ENCODE results near the gene BNC1.

- TF ChIP-seq, protein P1, sequence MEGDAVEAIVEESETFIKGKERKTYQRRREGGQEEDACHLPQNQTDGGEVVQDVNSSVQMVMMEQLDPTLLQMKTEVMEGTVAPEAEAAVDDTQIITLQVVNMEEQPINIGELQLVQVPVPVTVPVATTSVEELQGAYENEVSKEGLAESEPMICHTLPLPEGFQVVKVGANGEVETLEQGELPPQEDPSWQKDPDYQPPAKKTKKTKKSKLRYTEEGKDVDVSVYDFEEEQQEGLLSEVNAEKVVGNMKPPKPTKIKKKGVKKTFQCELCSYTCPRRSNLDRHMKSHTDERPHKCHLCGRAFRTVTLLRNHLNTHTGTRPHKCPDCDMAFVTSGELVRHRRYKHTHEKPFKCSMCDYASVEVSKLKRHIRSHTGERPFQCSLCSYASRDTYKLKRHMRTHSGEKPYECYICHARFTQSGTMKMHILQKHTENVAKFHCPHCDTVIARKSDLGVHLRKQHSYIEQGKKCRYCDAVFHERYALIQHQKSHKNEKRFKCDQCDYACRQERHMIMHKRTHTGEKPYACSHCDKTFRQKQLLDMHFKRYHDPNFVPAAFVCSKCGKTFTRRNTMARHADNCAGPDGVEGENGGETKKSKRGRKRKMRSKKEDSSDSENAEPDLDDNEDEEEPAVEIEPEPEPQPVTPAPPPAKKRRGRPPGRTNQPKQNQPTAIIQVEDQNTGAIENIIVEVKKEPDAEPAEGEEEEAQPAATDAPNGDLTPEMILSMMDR (IDR thresholded peaks at IDR 0.05; ENCODE audit: insufficient read depth, low read depth, low read length), result no peak
- TF ChIP-seq EZH2 (IDR thresholded peaks at IDR 0.05; ENCODE audit: insufficient read depth, low read length), result no peak
These were observed 77.3 kb downstream of the BNC1 start for GRCh38 chr15:83207009-83207659.

All from astrocyte (in vitro differentiated cells and primary cell).